HepG2 (cell line): ENCODE results near the gene XCR1. TPM values are rescaled to one million over a fixed set of nuclear protein-coding genes. Genes with fewer than 3 reads are reported as not detected.

Experiments used
- ATAC-seq: fragments of 200-7000 bp; cut with Tn5 transposase; 3 replicates; pipeline ENCODE4 v1.9.1; 2020; ENCODE audit warnings: mild to moderate bottlenecking, moderate library complexity
- BruUV-seq: library from RNA; stranded (reverse); fragments of 400-500 nt; replicated peaks from 2 replicates; lab custom pipeline; 2021; lab: Mats Ljungman, UMichigan
- CTCF ChIA-PET: fragments of 300-600 bp; formaldehyde crosslinking; extraction: SDS; loops from one replicate; lab custom pipeline; 2021; ENCODE audit warnings: low total read pairs, inconsistent platforms, low intra/inter-chr PET ratio; lab: Yijun Ruan, JAX
- POLR2A ChIA-PET: fragments of 350-600 bp; sonication (Branson Sonifier 250); formaldehyde crosslinking; loops from one replicate; lab custom pipeline; 2020; ENCODE audit warnings: antibody characterized with exemption, inconsistent platforms; lab: Yijun Ruan, JAX
- DNase-seq: peaks from one replicate; pipeline ENCODE4 v3.0.0-alpha.2; 2015; ENCODE audit warnings: low spot score
- FAIRE-seq: peaks from 3 replicates; lab custom pipeline; 2011; peaks lifted over from hg19 to GRCh38; lab: Jason Lieb, UNC
- H2AFZ ChIP-seq: one replicate; pipeline ENCODE4 v1.6.1; 2011; ENCODE audit warnings: low read length, inconsistent platforms
- H3K27ac ChIP-seq: fragments of 300-600 bp; 3 replicates; pipeline ENCODE4 v1.8.0; 2011; ENCODE audit warnings: mixed run types, mild to moderate bottlenecking, mixed read lengths, low read length, inconsistent platforms; ENCODE audit not compliant: insufficient read depth; ENCODE audit errors: extremely low read length
- H3K27me3 ChIP-seq, 2 experiments: fragments of 200-600 bp in 1 of 2; 2 replicates in 1 of 2; 3 replicates in 1 of 2; pipeline versions ENCODE4 v1.6.0 to v1.8.0; 2011; ENCODE audit warnings: low read length in 2 of 2, mild to moderate bottlenecking in 2 of 2, moderate library complexity in 2 of 2, inconsistent platforms in 1 of 2; ENCODE audit not compliant: insufficient read depth in 2 of 2, control insufficient read depth in 1 of 2
- H3K36me3 ChIP-seq, 2 experiments: fragments of 200-600 bp in 1 of 2; replicated peaks in 1 of 2; 2 replicates in 1 of 2; 3 replicates in 1 of 2; pipeline versions ENCODE4 v1.5.1 to v1.8.0; 2011; ENCODE audit warnings: low read length in 2 of 2, inconsistent platforms in 1 of 2; ENCODE audit not compliant: insufficient read depth in 2 of 2, control insufficient read depth in 1 of 2
- H3K4me1 ChIP-seq: 2 replicates; pipeline ENCODE4 v1.5.1; 2012; ENCODE audit warnings: low read length, inconsistent platforms; ENCODE audit not compliant: insufficient read depth
- H3K4me2 ChIP-seq: 2 replicates; pipeline ENCODE4 v1.6.0; 2011; ENCODE audit warnings: low read depth, low read length, inconsistent platforms
- H3K4me3 ChIP-seq, 3 experiments: fragments of 200-600 bp in 1 of 3; sonication (generic), shearing (Covaris generic) in 1 of 3; replicated peaks in 1 of 3; 2 replicates each; pipeline ENCODE4 v1.5.1; 2011 to 2016; ENCODE audit warnings: low read length in 3 of 3, inconsistent platforms in 2 of 3, low read depth in 2 of 3, mild to moderate bottlenecking in 2 of 3, control low read depth in 1 of 3, mixed read lengths in 1 of 3; ENCODE audit not compliant: insufficient read depth in 1 of 3
- H3K79me2 ChIP-seq: one replicate; pipeline ENCODE4 v1.6.1; 2011; ENCODE audit warnings: low read length, inconsistent platforms; ENCODE audit not compliant: insufficient read depth
- H3K9ac ChIP-seq: 2 replicates; pipeline ENCODE4 v1.6.0; 2011; ENCODE audit warnings: mild to moderate bottlenecking, low read depth, low read length, inconsistent platforms; ENCODE audit not compliant: insufficient read depth
- H3K9me3 ChIP-seq: 2 replicates; pipeline ENCODE4 v1.5.1; 2012; ENCODE audit warnings: mild to moderate bottlenecking, low read length
- H4K20me1 ChIP-seq: 2 replicates; pipeline ENCODE4 v1.6.0; 2011; ENCODE audit warnings: inconsistent platforms, mild to moderate bottlenecking, low read length, moderate library complexity; ENCODE audit not compliant: insufficient read depth
- ATF7-NPFF ChIP-seq: sonication (generic); formaldehyde crosslinking; IDR thresholded peaks from 2 replicates; pipeline ENCODE4 v1.8.1; 2023; ENCODE audit warnings: mild to moderate bottlenecking, low read depth, missing genetic modification reagents, moderate library complexity
- DMAP1 ChIP-seq: IDR thresholded peaks from 2 replicates; pipeline ENCODE4 v1.6.1; 2016
- HHEX ChIP-seq: IDR thresholded peaks from 2 replicates; pipeline ENCODE4 v1.6.1; 2016; ENCODE audit warnings: control low read depth
- MBNL3 ChIP-seq: fragments of 250-450 bp; sonication (Bioruptor Pico); conservative IDR thresholded peaks from 2 replicates; pipeline ENCODE4 v1.8.0; 2022; ENCODE audit warnings: mild to moderate bottlenecking, inconsistent platforms
- NCOA5 ChIP-seq: sonication (generic); formaldehyde crosslinking; IDR thresholded peaks from 2 replicates; pipeline ENCODE4 v1.4.0; 2020; ENCODE audit warnings: missing genetic modification reagents
- SAP130 ChIP-seq: IDR thresholded peaks from 2 replicates; pipeline ENCODE4 v1.6.1; 2016; ENCODE audit warnings: low read depth
- SUZ12 ChIP-seq: fragments of 150-350 bp; IDR thresholded peaks from 2 replicates; pipeline ENCODE4 v1.6.1; 2014; ENCODE audit warnings: low read depth, low read length
- ZBTB1 ChIP-seq: sonication (generic); formaldehyde crosslinking; IDR thresholded peaks from 2 replicates; pipeline ENCODE4 v1.4.0; 2020; ENCODE audit warnings: missing genetic modification reagents, borderline replicate concordance
- ZBTB10 ChIP-seq: sonication (generic); formaldehyde crosslinking; IDR thresholded peaks from 2 replicates; pipeline ENCODE4 v1.4.0; 2020; ENCODE audit warnings: missing genetic modification reagents, borderline replicate concordance
- ZNF24 ChIP-seq: fragments of 450-650 bp; IDR thresholded peaks from 2 replicates; pipeline ENCODE4 v1.6.1; 2017; ENCODE audit warnings: antibody characterized with exemption, mild to moderate bottlenecking
- ZNF3 ChIP-seq: IDR thresholded peaks from 2 replicates; pipeline ENCODE4 v1.7.0; 2017; ENCODE audit warnings: inconsistent platforms
- ZNF777 ChIP-seq: sonication (generic); formaldehyde crosslinking; IDR thresholded peaks from 2 replicates; pipeline ENCODE4 v1.4.0; 2020; ENCODE audit warnings: missing genetic modification reagents
- ZSCAN12 ChIP-seq: sonication (generic); formaldehyde crosslinking; IDR thresholded peaks from 2 replicates; pipeline ENCODE4 v1.9.0; 2021; ENCODE audit warnings: mild to moderate bottlenecking, missing genetic modification reagents
- WGBS: methylation state at CpG from one replicate; pipeline ENCODE4 v1.1.6; 2017; ENCODE audit warnings: low lambda C conversion rate; 5-methylcytosine and 5-hydroxymethylcytosine counted together
- in situ Hi-C: cut with HindIII; loops from 2 replicates; pipeline ENCODE4 v1.10.0; 2017; ENCODE audit warnings: low pct_unique_long_range_greater_than_20kb; ENCODE audit not compliant: extremely low pct_ligation_motif_present
- intact Hi-C: fragments of 100-400 bp; cut with micrococcal nuclease; formaldehyde crosslinking; loops from one replicate; pipeline ENCODE4 v1.10.0; 2022; ENCODE audit not compliant: unreplicated experiment
- polyA plus RNA-seq, 8 experiments: library from polyadenylated mRNA; depleted of rRNA in 3 of 8; stranded (reverse) in 7 of 8; unstranded in 1 of 8; fragments of >200 nt; fragmentation: Illumina TruSeq in 4 of 8; extraction: Trizol in 4 of 8; gene quantifications; 2 replicates each; pipeline versions ENCODE4 v1.2.1 to v1.2.3, GENCODE V29; 2011 to 2016; ENCODE audit warnings: low read depth in 4 of 8, missing spikeins in 1 of 8, mixed read lengths in 1 of 8; ENCODE audit not compliant: insufficient read depth in 1 of 8
- total RNA-seq, 5 experiments: library from RNA; depleted of rRNA; stranded (reverse); fragments of >200 nt; fragmentation: Illumina TruSeq; extraction: Trizol; gene quantifications; 2 replicates each; pipeline ENCODE4 v1.2.3, GENCODE V29; 2016; ENCODE audit warnings: low read depth in 1 of 5

Gene XCR1
- total and polyA plus RNA-seq, 2 of the 13 experiments (the other 11 are each of a cell fraction or from before 2014, with no cell fraction given), result not detected

DNA sequence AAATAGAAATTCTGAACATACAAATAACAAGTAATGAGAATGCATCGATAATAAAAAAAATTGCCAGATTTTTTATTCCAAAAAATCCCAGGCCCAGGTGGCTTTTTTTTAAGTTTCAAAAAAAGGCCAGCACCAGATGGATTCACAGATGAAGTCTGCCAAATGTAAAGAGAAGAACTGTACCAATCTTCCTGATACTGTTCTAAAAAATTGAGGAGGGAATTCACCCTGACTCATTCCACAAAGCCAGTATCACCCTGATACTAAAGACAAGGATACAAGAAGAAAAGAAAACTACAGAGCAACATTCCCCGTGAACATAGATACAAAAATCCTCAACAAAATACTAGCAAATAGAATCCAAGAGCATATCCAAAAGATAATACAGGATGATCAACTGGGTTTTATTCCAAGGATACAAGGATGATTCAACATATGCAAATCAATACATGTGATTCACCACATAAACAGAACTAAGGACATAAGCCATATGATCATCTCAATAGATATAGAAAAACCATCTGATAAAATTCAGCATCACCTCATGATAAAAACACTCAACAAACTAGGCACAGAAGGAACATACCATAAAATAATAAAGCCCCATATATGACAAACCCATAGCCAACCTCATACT is 44.1 kb upstream of the XCR1 start:
- BruUV-seq, result no TSS peak
- no peaks in the 10 kb centered on the region for H3K36me3 ChIP-seq
- H3K27me3 ChIP-seq, result no peaks in the 10 kb centered on the region; a peak in 1 of 5 replicates
- H3K4me2 ChIP-seq, result no peak overlapping the region
- no peaks in the 10 kb centered on the region for H4K20me1 ChIP-seq
- no peak overlapping the region for H3K4me3 ChIP-seq
- no peak overlapping the region for H2AFZ ChIP-seq
- 0% methylated on average over 2 of the region's 2 CpGs for WGBS
- intact Hi-C loops, result no loop called here
- H3K4me1 ChIP-seq, result no peaks in the 10 kb centered on the region
- CTCF ChIA-PET, result no interaction called here
- DNase-seq (no peak), ATAC-seq (no peak), FAIRE-seq (no peak)
- no peaks in the 10 kb centered on the region for H3K79me2 ChIP-seq
- no peak overlapping the region for H3K27ac ChIP-seq
- H3K9me3 ChIP-seq, result no peaks in the 10 kb centered on the region
- no peak overlapping the region for H3K9ac ChIP-seq
- TF ChIP-seq ZSCAN12 (CRISPR knock-in tag) (no peak), ZNF3 (CRISPR knock-in tag) (no peak), HHEX (no peak), ZNF777 (CRISPR knock-in tag) (no peak), MBNL3 (no peak), SUZ12 (no peak), NCOA5 (no peak), ZNF24 (no peak), ATF7-NPFF (CRISPR knock-in tag) (no peak), SAP130 (CRISPR knock-in tag) (no peak), ZBTB1 (CRISPR knock-in tag) (no peak), ZBTB10 (no peak), DMAP1 (CRISPR knock-in tag) (no peak)
- in situ Hi-C loops, result loop anchor here (10.0 kb wide), 1 partner anchor 307 kb away; no protein-coding TSS in a partner anchor
- POLR2A ChIA-PET, result no interaction called here
